Effector memory CD8-positive, alpha-beta T cell (primary cell): ENCODE results near the gene TBX20.

Experiments used
- ATAC-seq: fragments of 150-1000 bp; cut with Tn5 transposase; replicated peaks from 2 replicates; pipeline ENCODE4 v1.10.0; 2021; ENCODE audit warnings: mild to moderate bottlenecking, moderate library complexity
- DNase-seq, 3 experiments: peaks; one replicate each; pipeline ENCODE4 v3.0.0; 2021
- H3K27ac Mint-ChIP-seq, 2 donors: one replicate each; pipeline ENCODE4 v1.8.0; 2022; ENCODE audit warnings: mild to moderate bottlenecking in 2 of 2, mixed read lengths in 2 of 2, moderate library complexity in 2 of 2
- H3K27me3 Mint-ChIP-seq, 2 donors: one replicate each; pipeline ENCODE4 v1.8.0; 2022; ENCODE audit warnings: mixed read lengths in 2 of 2
- H3K36me3 Mint-ChIP-seq: one replicate; pipeline ENCODE4 v1.8.0; 2022; ENCODE audit warnings: mild to moderate bottlenecking, moderate library complexity, mixed read lengths; ENCODE audit not compliant: insufficient read depth
- H3K4me1 Mint-ChIP-seq, 2 donors: one replicate each; pipeline ENCODE4 v1.8.0; 2022; ENCODE audit warnings: low read depth in 2 of 2, mixed read lengths in 2 of 2
- H3K4me3 Mint-ChIP-seq, 2 donors: one replicate each; pipeline ENCODE4 v1.8.0; 2022; ENCODE audit warnings: mild to moderate bottlenecking in 2 of 2, mixed read lengths in 2 of 2, moderate library complexity in 2 of 2
- H3K9me3 Mint-ChIP-seq, 2 donors: one replicate each; pipeline ENCODE4 v1.8.0; 2022; ENCODE audit warnings: mixed read lengths in 2 of 2

TBX20 gene

GRCh38 chr7:35260246-35260645, 6.3 kb upstream of the TBX20 start:
- Mint-ChIP-seq H3K4me1 (peaks cover 0 to 3% of the 10 kb centered on the region in 2 donors), H3K9me3 (no peaks in the 10 kb centered on the region), H3K27me3 (peaks cover 87 to 95% of the 10 kb centered on the region in 2 donors), H3K27ac (no peak overlapping the region), H3K4me3 (no peak overlapping the region), H3K36me3 (peaks cover 6% of the 10 kb centered on the region)
- no peak for DNase-seq
- ATAC-seq, result no peak

DNA sequence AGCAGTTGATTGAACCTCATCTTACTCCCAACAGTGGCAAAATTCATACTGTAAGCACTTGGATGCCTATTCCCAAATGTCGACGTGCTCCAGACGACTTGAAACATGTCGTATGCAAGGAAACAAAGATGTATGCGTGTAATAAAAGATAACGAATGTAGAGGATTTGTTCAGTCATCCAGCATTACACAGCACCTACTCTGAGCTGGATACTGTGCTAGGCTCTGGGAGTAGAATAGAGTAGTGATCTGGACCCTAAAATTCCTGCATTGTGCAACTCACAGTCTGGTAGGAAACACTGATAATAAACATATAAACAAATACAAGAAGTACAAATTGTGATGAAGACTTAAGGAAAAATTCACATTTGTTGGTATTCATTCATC, 5.6 kb upstream of the TBX20 start:
- no peak overlapping the region for H3K4me3 Mint-ChIP-seq
- no peaks in the 10 kb centered on the region for H3K9me3 Mint-ChIP-seq
- DNase-seq (no peak), ATAC-seq (no peak)
- H3K4me1 Mint-ChIP-seq, result peaks cover 0 to 3% of the 10 kb centered on the region in 2 donors
- H3K27ac Mint-ChIP-seq, result no peak overlapping the region
- H3K27me3 Mint-ChIP-seq, result peaks cover 83 to 97% of the 10 kb centered on the region in 2 donors
- peaks cover 6% of the 10 kb centered on the region for H3K36me3 Mint-ChIP-seq

GRCh38 chr7:35258868-35259522, 5.1 kb upstream of the TBX20 start:
- H3K27me3 Mint-ChIP-seq, result peaks cover 82 to 97% of the 10 kb centered on the region in 2 donors
- H3K36me3 Mint-ChIP-seq, result peaks cover 6% of the 10 kb centered on the region
- H3K9me3 Mint-ChIP-seq, result no peaks in the 10 kb centered on the region
- ATAC-seq, result no peak
- peaks cover 0 to 3% of the 10 kb centered on the region in 2 donors for H3K4me1 Mint-ChIP-seq
- peak overlapping the region in 1 of 2 donors; percentile 5 for H3K4me3 Mint-ChIP-seq
- DNase-seq, result no peak
- H3K27ac Mint-ChIP-seq, result peak overlapping the region in 1 of 2 donors; percentile 47

DNA sequence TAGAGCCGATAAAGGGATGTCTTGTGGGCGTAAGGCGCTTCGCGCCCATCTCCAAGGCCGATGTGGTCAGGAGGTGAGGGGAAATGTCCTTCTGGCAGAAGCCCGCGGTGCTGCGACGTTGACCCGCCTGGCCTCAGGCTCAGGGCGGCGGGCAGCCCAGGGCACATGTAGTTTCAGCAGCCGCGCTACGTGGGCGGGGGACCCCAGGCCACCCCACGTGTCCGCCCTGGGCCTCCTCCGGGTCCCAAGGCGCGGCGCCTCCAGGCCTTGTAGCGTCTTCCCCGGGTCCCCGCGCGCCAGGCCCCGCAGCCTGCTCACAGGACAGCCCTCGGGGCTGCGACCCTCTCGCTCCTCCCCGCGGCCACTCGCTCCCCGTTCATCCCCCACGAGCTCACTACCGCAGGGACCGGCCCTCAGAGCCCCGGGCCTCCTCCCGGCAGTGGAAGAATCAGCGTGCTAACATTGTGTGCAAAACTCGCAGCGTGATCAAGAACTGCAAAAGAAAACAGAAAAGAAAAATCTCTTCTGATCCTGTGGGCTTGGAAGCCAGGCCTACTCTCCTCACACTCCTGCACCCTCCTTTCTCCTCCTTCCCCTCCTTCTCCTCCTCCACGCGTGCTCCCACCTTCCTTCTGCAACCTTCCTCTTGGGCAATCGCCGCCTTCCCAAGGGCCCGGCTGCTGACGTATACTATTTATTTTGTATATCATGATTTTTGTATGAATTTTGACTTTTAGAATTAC, 4.4 kb upstream of the TBX20 start:
- Mint-ChIP-seq H3K27ac (peak overlapping the region in 1 of 2 donors; percentile 47), H3K4me1 (peaks cover 0 to 7% of the 10 kb centered on the region in 2 donors), H3K4me3 (peak overlapping the region in 1 of 2 donors; percentile 5), H3K36me3 (peaks cover 6% of the 10 kb centered on the region), H3K9me3 (no peaks in the 10 kb centered on the region), H3K27me3 (peaks cover 78 to 95% of the 10 kb centered on the region in 2 donors)
- DNase-seq, result no peak
- no peak for ATAC-seq

GRCh38 chr7:35257251-35258124, 3.6 kb upstream of the TBX20 start:
- H3K9me3 Mint-ChIP-seq, result no peaks in the 10 kb centered on the region
- no peak overlapping the region for H3K4me3 Mint-ChIP-seq
- H3K27me3 Mint-ChIP-seq, result peaks cover 78 to 95% of the 10 kb centered on the region in 2 donors
- no peak overlapping the region for H3K27ac Mint-ChIP-seq
- ATAC-seq, result no peak
- H3K36me3 Mint-ChIP-seq, result peaks cover 6% of the 10 kb centered on the region
- H3K4me1 Mint-ChIP-seq, result peaks cover 4 to 9% of the 10 kb centered on the region in 2 donors
- DNase-seq, result no peak

GRCh38 chr7:35256256-35257175, 2.6 kb upstream of the TBX20 start:
- H3K4me1 Mint-ChIP-seq, result peaks cover 4 to 9% of the 10 kb centered on the region in 2 donors
- no peak overlapping the region for H3K27ac Mint-ChIP-seq
- DNase-seq (no peak), ATAC-seq (no peak)
- no peaks in the 10 kb centered on the region for H3K9me3 Mint-ChIP-seq
- H3K4me3 Mint-ChIP-seq, result no peak overlapping the region
- peaks cover 6% of the 10 kb centered on the region for H3K36me3 Mint-ChIP-seq
- H3K27me3 Mint-ChIP-seq, result peaks cover 78 to 95% of the 10 kb centered on the region in 2 donors

GRCh38 chr7:35255443-35256255, 1.7 kb upstream of the TBX20 start:
- H3K9me3 Mint-ChIP-seq, result no peaks in the 10 kb centered on the region
- DNase-seq, result no peak

GRCh38 chr7:35254496-35255442, 869 bp upstream of the TBX20 start:
- Mint-ChIP-seq H3K9me3 (no peaks in the 10 kb centered on the region), H3K4me1 (peaks cover 4 to 9% of the 10 kb centered on the region in 2 donors), H3K36me3 (peaks cover 6% of the 10 kb centered on the region), H3K4me3 (peak overlapping the region in 1 of 2 donors; percentile 27), H3K27me3 (peaks cover 79 to 95% of the 10 kb centered on the region in 2 donors), H3K27ac (no peak overlapping the region)
- DNase-seq (no peak), ATAC-seq (no peak)

More at GRCh38 chr7:35255443-35256255, 1.7 kb upstream of the TBX20 start:
- Mint-ChIP-seq H3K27ac (no peak overlapping the region), H3K36me3 (peaks cover 6% of the 10 kb centered on the region), H3K4me3 (no peak overlapping the region), H3K4me1 (peaks cover 4 to 9% of the 10 kb centered on the region in 2 donors), H3K27me3 (peaks cover 79 to 95% of the 10 kb centered on the region in 2 donors)
- no peak for ATAC-seq

DNA sequence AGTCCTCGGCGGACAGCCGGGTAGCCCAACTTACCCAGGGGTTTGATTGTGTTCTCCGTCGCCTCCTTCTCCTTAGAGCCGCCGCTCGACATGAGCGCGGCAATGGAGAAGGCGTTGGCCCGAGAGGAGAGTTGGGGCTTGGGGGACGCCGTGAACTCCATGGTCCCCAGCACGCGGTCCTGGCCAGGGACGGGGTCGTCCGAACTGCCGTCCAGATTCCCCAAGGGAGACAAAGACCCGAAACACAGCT, 515 bp downstream of the TBX20 start:
- peaks cover 4 to 7% of the 10 kb centered on the region in 2 donors for H3K4me1 Mint-ChIP-seq
- H3K9me3 Mint-ChIP-seq, result no peaks in the 10 kb centered on the region
- no peak overlapping the region for H3K27ac Mint-ChIP-seq
- peaks cover 79 to 95% of the 10 kb centered on the region in 2 donors for H3K27me3 Mint-ChIP-seq
- peaks cover 2% of the 10 kb centered on the region for H3K36me3 Mint-ChIP-seq
- ATAC-seq, result no peak
- DNase-seq, result no peak
- peak overlapping the region; percentile 59 to 63 for H3K4me3 Mint-ChIP-seq

DNA sequence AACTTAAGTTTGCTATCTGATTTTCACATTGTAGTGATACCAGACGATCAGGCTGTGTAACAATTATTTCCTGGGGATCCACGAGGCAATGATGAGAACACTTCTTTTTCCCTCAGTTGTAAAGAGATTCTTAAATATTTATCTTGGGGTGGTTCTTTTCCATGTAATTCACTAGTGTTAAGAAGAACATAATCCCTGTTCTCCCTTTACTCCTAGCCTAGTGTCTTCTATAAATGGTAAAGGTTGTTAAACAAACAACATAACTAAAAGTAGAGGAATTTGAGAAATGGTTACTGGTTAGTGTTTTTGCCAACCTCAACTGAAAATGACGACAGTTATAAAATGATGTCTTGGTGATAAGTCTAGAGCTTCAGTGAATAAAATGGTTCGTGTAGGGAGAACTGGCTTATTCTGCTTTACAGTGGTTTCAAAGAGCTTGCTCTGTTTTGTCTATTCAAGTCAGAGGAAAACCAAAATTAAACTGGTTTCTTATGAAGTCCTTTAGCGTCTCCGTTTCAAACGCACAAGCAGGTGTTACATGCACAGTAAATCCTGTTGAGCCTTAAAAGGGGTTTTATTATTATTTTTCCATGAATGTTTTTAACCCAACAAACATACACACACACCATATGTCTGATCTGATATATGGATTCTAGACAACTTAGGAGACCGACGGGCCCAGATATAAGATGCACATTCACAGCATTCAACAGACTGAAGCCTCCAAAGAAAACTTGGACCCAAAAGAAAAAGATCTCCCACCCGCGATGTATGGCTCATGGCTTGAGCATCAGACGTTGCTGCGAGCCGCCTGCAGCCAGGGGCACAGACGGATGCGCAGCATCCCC, 1.1 kb downstream of the TBX20 start:
- Mint-ChIP-seq H3K9me3 (no peaks in the 10 kb centered on the region), H3K36me3 (peaks cover 2% of the 10 kb centered on the region), H3K27ac (no peak overlapping the region), H3K27me3 (peaks cover 77 to 93% of the 10 kb centered on the region in 2 donors), H3K4me3 (peak overlapping the region; percentile 59 to 63), H3K4me1 (peaks cover 4 to 6% of the 10 kb centered on the region in 2 donors)
- DNase-seq, result no peak
- no peak for ATAC-seq
